D721Med (cell line): Measurements from ENCODE around the gene ZFYVE28.

Source experiments
- DNase-seq: peaks from one replicate; pipeline ENCODE4 v3.0.0; 2011; ENCODE audit warnings: low spot score; ENCODE audit not compliant: insufficient read length
- FAIRE-seq: peaks from 2 replicates; lab custom pipeline; 2011; peaks lifted over from hg19 to GRCh38; lab: Jason Lieb, UNC
- CTCF ChIP-seq: IDR thresholded peaks from 2 replicates; pipeline ENCODE4 v1.5.1; 2012; ENCODE audit warnings: mild to moderate bottlenecking, control low read depth; ENCODE audit not compliant: insufficient read depth; ENCODE audit errors: missing control alignments

Gene ZFYVE28

GRCh38 chr4:2418650-2419571 is 466 bp upstream of the ZFYVE28 start, which contains the start of gene CFAP99:
CFAP99 (plus strand) TSS chr4:2418955.
- peak; percentile 87 for DNase-seq
- peak; percentile 9 for TF ChIP-seq CTCF
- FAIRE-seq: no peak

DNA sequence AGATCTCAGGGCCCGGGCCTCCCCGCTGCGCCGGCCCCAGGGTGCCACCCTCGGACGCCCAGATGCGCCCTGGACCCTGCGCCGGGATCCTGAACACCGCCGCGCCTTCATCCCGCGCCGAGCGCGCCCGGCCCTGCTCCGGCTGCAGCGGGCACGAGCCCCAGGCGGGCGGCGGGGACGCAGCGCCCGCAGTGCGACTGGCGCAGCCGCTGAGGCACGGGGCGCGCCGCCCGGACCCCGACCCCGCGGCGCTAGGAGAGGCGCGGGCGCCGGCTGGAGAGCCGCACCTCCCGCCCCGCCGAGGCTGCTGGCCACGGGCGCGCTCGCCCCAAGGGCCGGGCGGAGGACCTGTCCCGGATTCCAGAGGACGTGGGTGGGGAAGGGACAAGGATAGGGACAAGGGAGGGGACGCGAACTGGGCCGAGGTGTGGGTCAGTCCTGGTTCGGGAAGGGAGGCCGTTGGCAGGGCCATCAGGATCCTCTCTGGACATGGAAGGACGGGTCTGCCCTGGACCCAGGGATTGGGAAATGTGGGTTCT is 1.1 kb downstream of the ZFYVE28 start:
- FAIRE-seq (no peak), DNase-seq (no peak)
- TF ChIP-seq CTCF: no peak

GRCh38 chr4:2416564-2417225 is 1.8 kb downstream of the ZFYVE28 start:
- no peak for TF ChIP-seq CTCF
- FAIRE-seq (no peak), DNase-seq (no peak)

GRCh38 chr4:2415881-2416563 is 2.4 kb downstream of the ZFYVE28 start:
- FAIRE-seq (no peak), DNase-seq (no peak)
- no peak for TF ChIP-seq CTCF

DNA sequence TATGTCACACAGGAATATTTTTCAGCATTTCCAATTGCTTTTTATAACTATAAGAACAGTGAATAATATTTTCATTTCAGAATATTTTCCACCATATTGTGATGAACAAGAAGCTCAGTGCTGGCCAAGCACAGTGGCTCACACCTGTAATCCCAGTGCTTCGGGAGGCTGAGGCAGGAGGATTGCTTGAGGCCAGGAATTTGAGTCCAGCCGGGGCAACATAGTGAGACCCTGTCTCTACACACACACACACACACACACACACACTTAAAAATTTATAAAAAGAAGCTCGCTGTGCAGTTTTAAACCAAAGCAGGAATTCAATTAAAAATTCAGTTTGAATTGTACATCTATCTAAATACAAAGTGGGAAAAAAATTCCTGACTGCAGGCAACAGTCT is 3.2 kb downstream of the ZFYVE28 start:
- DNase-seq: no peak
- no peak for TF ChIP-seq CTCF
- FAIRE-seq: no peak

GRCh38 chr4:2413821-2414610 is 4.4 kb downstream of the ZFYVE28 start:
- FAIRE-seq: no peak
- TF ChIP-seq CTCF: no peak
- no peak for DNase-seq
